Measurements from ENCODE around the gene MPG.
A peak's percentile ranks its signal among the peaks of the same experiment; 100 is the strongest.

Gene MPG

DNA sequence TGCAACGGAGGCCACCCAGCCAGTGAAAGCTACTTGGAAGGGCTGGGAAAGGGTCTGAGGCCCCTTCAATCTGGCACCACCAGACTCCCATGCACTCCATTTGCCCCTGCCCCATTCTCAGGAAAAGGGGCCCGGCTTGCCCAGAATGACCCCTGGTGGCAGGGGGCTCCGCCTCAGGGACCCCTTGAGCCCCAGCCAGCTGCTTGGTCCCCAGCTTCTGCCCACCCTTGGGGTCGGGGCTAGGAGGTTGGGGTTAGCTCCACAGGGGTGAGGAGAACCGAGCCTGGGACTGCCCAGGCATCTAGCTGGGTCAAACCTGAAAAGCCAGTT lies 6.8 kb upstream of the MPG start:
- TF ChIP-seq TAF1 (IDR thresholded peaks at IDR 0.05; ENCODE audit: borderline replicate concordance, insufficient read depth, low read length) = no peak
- TF ChIP-seq, protein P1, sequence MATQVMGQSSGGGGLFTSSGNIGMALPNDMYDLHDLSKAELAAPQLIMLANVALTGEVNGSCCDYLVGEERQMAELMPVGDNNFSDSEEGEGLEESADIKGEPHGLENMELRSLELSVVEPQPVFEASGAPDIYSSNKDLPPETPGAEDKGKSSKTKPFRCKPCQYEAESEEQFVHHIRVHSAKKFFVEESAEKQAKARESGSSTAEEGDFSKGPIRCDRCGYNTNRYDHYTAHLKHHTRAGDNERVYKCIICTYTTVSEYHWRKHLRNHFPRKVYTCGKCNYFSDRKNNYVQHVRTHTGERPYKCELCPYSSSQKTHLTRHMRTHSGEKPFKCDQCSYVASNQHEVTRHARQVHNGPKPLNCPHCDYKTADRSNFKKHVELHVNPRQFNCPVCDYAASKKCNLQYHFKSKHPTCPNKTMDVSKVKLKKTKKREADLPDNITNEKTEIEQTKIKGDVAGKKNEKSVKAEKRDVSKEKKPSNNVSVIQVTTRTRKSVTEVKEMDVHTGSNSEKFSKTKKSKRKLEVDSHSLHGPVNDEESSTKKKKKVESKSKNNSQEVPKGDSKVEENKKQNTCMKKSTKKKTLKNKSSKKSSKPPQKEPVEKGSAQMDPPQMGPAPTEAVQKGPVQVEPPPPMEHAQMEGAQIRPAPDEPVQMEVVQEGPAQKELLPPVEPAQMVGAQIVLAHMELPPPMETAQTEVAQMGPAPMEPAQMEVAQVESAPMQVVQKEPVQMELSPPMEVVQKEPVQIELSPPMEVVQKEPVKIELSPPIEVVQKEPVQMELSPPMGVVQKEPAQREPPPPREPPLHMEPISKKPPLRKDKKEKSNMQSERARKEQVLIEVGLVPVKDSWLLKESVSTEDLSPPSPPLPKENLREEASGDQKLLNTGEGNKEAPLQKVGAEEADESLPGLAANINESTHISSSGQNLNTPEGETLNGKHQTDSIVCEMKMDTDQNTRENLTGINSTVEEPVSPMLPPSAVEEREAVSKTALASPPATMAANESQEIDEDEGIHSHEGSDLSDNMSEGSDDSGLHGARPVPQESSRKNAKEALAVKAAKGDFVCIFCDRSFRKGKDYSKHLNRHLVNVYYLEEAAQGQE (IDR thresholded peaks at IDR 0.05; ENCODE audit: insufficient read depth in 1 of 2, low read depth in 2 of 2, low read length in 2 of 2) = no peak
- TF ChIP-seq FOXP2 (optimal IDR thresholded peaks at IDR 0.05; ENCODE audit: borderline replicate concordance, extremely low read depth, extremely low read length, insufficient read depth) = no peak
- TF ChIP-seq SIN3A (IDR thresholded peaks at IDR 0.05; ENCODE audit: borderline replicate concordance, insufficient read depth, low read length) = no peak
- TF ChIP-seq POLR2AphosphoS5 (IDR thresholded peaks at IDR 0.05; ENCODE audit: low read depth, low read length) = no peak

DNA sequence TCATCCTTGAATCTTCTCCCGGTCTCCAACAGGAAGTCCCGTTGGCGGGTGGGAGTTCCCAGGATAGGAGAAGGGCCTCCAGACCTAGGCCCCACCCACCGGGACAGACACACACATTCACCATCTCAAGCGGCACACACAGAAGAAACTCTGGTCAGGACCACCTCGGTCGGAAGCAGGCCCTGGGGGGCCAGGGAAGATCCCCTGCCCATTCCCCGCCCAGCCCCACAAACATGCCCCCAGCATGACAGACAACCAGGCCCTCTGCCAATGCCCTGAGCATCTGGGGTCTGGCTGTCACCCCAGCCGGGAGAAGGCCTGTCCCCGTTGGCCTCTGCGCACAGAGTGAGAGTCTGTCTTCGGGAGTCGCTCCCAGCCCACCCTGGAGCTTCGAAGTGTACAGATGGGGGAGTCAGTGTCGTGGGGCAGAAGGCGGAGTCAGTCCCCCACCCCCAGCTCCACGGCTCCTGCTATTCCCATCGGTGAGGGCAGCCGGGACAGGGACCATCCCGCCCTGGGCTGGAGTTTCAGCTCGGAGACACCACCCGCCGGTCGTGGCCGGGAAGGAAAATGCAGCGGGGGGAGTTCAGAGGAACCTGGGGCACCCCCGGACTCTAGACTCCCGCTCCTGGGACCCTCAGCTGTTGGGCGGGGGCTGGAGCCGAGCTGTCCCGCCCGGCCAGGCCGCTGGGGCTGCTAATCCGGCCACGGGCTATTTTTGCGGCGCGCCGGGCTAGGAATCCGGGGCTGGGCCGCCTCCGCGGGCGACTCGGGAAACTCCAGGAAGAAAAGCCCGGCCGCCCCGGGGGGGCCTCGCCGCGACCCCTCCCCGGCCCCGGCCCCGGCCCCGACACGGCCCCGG lies 6.3 kb upstream of the MPG start:
- TF ChIP-seq, protein P1 (IDR thresholded peaks at IDR 0.05; ENCODE audit: insufficient read depth in 1 of 2, low read depth in 2 of 2, low read length in 2 of 2) = no peak
- TF ChIP-seq TAF1 (IDR thresholded peaks at IDR 0.05; ENCODE audit: borderline replicate concordance, insufficient read depth, low read length) = 0 out of 2 replicates have a peak, but pooled peaks have one; percentile 50
- TF ChIP-seq POLR2AphosphoS5 (IDR thresholded peaks at IDR 0.05; ENCODE audit: low read depth, low read length) = peak; percentile 39; the same call in 1 of the 2 replicates

DNA sequence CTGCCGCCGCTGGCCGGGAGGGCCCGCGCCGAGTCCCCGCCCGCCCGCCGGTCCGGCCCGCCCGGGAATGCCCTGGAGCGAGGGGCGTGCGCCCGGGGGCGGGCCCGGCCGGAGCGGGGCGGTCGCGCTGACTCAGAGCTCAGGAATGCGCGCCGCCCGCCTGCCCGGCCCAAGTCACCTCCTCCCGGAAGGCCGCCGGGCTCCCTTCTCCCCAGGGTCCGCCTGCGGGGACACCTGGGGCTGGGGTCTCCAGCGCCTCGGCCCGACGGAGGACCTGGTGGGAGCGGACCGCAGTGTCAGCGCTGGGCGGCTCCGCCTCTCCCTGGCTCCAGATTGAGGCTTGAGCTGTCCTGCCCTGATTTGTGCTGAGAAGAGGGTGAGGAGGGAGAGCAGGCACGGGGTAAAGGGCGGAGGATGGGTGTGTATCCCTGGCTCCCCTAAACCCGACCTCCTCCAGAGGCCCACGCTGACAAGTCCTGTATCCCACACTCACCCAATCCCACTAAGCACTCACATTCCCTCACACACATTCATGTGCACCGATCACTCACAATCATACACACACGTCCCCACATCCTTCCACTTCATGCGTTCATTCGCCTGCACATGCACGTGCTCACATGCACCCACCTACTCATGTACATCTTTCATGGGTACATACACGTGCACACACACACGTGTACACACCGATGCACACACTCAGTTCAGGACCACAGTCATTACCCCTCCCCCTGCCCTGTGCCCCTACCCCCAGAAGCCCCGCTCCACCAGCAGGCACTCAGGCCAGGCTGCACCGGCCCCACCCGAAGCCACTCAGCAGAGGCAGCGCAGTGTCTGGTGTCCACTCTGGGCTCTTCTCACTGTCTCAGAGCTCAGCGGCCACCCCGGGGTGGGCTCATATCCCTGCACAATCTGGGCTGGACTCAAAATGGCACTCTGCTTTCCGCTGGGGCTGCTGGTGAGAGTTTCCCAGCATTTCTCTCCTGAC lies 5.2 kb upstream of the MPG start, which contains the start of gene RHBDF1:
Gene RHBDF1, minus strand, starts transcription at position 71 of the 988 bp plus-strand sequence. CDS start 7,616 bp downstream, outside the sequence.
- no peak for TF ChIP-seq TAF1 (IDR thresholded peaks at IDR 0.05; ENCODE audit: borderline replicate concordance, insufficient read depth, low read length)
- TF ChIP-seq, protein P1 (IDR thresholded peaks at IDR 0.05; ENCODE audit: insufficient read depth in 1 of 2, low read depth in 2 of 2, low read length in 2 of 2) = 0 out of 4 replicates have a peak, but pooled peaks of 1 of the 2 experiments have one; percentile 14

DNA sequence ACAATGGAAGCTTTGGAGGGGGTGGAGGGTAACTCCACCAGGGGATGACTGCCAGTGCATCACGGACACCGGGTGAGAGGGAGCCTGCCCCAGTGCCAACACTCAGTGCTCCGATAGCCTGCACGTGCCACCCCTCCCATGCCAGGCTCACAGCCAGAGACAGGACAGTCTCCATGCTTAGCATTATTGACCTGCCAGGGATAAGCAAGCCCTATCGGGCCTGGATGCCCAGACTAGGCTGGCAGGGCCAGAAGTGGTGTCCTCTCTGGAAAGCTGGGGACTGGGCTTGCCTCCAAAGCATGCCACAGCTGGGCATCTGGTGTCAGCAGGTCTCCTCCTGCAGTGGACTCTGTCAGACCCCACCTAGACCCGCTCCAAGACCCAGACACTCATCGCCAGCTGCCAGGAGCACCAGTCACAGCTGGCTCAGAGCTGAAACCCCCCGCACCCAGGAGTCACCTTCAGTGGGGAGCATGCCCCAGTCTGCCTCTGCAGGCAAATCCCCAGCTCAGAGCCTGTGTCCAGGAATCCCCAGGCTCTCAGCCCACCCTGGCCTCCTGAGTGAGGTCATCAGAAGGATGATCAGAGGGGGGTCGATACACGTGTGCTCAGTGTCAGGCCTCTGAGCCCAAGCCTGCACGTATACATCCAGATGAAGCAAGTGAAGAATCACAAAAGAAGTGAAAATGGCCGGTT lies 3.8 kb upstream of the MPG start:
- no peak for TF ChIP-seq SIN3A (IDR thresholded peaks at IDR 0.05; ENCODE audit: borderline replicate concordance, insufficient read depth, low read length)
- TF ChIP-seq TAF1 (IDR thresholded peaks at IDR 0.05; ENCODE audit: borderline replicate concordance, insufficient read depth, low read length) = no peak
- TF ChIP-seq FOXP2 (optimal IDR thresholded peaks at IDR 0.05; ENCODE audit: borderline replicate concordance, extremely low read depth, extremely low read length, insufficient read depth) = no peak
- TF ChIP-seq, protein P1 (IDR thresholded peaks at IDR 0.05; ENCODE audit: insufficient read depth in 1 of 2, low read depth in 2 of 2, low read length in 2 of 2) = no peak
- no peak for TF ChIP-seq POLR2AphosphoS5 (IDR thresholded peaks at IDR 0.05; ENCODE audit: low read depth, low read length)

All from PFSK-1 (cell line).